Upper lobe of left lung (tissue), 4 donors: ENCODE measurements around the gene ITGB3BP.

Experiments used
- CTCF ChIP-seq, 6 experiments: fragments of 450-650 bp in 4 of 6; fragments of 200-600 bp in 2 of 6; sonication (generic) in 2 of 6; IDR thresholded peaks; one replicate each; pipeline ENCODE4 v1.5.1; 2016 to 2019; ENCODE audit warnings: antibody characterized with exemption in 6 of 6
- EP300 ChIP-seq, 4 donors: sonication (generic); formaldehyde crosslinking; IDR thresholded peaks; one replicate each; pipeline ENCODE4 v1.5.1; 2017; ENCODE audit warnings: antibody characterized with exemption in 4 of 4, control low read depth in 2 of 4
- POLR2A ChIP-seq, 4 donors: fragments of 450-650 bp; IDR thresholded peaks; one replicate each; pipeline ENCODE4 v1.5.1; 2016 to 2017; ENCODE audit warnings: antibody characterized with exemption in 4 of 4, mild to moderate bottlenecking in 2 of 4

- TF ChIP-seq CTCF (IDR thresholded peaks at IDR 0.05), result no peak
- no peak for TF ChIP-seq EP300 (IDR thresholded peaks at IDR 0.05)
- no peak for TF ChIP-seq POLR2A (IDR thresholded peaks at IDR 0.05)
Measured at GRCh38 chr1:63442141-63442475, 80.9 kb downstream of the ITGB3BP start.
